ENCODE results near the gene GSTP1.

DNA sequence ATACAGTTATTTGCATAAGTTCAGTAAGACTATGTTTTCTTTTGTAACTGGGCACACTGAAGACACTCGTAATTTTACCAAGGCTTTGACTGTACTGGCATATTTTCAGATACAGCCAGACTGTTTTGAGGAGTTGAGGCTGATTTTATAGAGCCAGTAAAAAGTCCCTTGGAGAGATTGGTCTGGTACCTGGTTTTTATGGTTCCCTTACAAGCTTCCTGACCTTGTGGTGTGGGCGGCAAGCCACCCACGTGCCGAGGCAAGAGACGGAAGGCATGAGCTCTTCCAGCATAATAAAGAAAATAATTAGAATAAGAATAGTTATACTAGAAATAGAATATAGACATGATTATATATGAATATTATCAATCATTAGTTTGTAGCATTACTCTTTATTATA lies 11.3 kb upstream of the GSTP1 start:
- TF ChIP-seq JUND (IDR thresholded peaks at IDR 0.05; ENCODE audit: low read length), result no peak
- no peak for TF ChIP-seq SIX5 (IDR thresholded peaks at IDR 0.05; ENCODE audit: low read depth, low read length)
- no peak for TF ChIP-seq GABPA (IDR thresholded peaks at IDR 0.05; ENCODE audit: borderline replicate concordance, insufficient read depth, low read length)
- TF ChIP-seq POLR2A (IDR thresholded peaks at IDR 0.05; ENCODE audit: control extremely low read depth in 1 of 2, low read depth in 2 of 2, low read length in 2 of 2), result no peak
